SK-N-SH (cell line): ENCODE results near the gene TRIM29. TPM values are rescaled to one million over a fixed set of nuclear protein-coding genes. Genes with fewer than 3 reads are reported as not detected.

Experiments
- CTCF ChIA-PET: fragments of 300-600, 350-600 bp; formaldehyde crosslinking; extraction: SDS; loops from one replicate; lab custom pipeline; 2021; lab: Yijun Ruan, JAX
- POLR2A ChIA-PET: fragments of 350-600 bp; sonication (Branson Sonifier 250); formaldehyde crosslinking; extraction: SDS; loops from one replicate; lab custom pipeline; 2020; ENCODE audit warnings: antibody characterized with exemption, inconsistent platforms; lab: Yijun Ruan, JAX
- DNase-seq: peaks from one replicate; pipeline ENCODE4 v3.0.0; 2012
- H2AFZ ChIP-seq: fragments of 200-600 bp; sonication (generic); 2 replicates; pipeline ENCODE4 v1.8.1; 2016; ENCODE audit warnings: antibody characterized with exemption, mild to moderate bottlenecking, low read depth
- H3F3A ChIP-seq: fragments of 200-600 bp; sonication (generic); replicated peaks from 2 replicates; pipeline ENCODE3; 2016; ENCODE audit warnings: antibody characterized with exemption, mild to moderate bottlenecking; ENCODE audit not compliant: insufficient read depth
- H3K27ac ChIP-seq, 2 experiments: fragments of 200-500 bp in 1 of 2; fragments of 200-600 bp in 1 of 2; sonication (Bioruptor generic) in 1 of 2; sonication (generic), shearing (Covaris generic) in 1 of 2; 2 replicates each; pipeline versions ENCODE4 v1.5.1 to v1.6.1; 2014 to 2016; ENCODE audit warnings: low read depth in 2 of 2, inconsistent platforms in 1 of 2, low read length in 1 of 2, mild to moderate bottlenecking in 1 of 2, mixed read lengths in 1 of 2
- H3K27me3 ChIP-seq: fragments of 200-600 bp; sonication (generic), shearing (Covaris generic); 2 replicates; pipeline ENCODE4 v1.6.1; 2016; ENCODE audit warnings: mixed run types; ENCODE audit not compliant: insufficient read depth
- H3K36me3 ChIP-seq, 2 experiments: fragments of 200-500 bp in 1 of 2; fragments of 200-600 bp in 1 of 2; sonication (Bioruptor generic) in 1 of 2; sonication (generic) in 1 of 2; replicated peaks in 1 of 2; 2 replicates each; pipeline versions ENCODE3 to v1.5.1; 2014 to 2016; ENCODE audit warnings: low read length in 1 of 2, mild to moderate bottlenecking in 1 of 2; ENCODE audit not compliant: insufficient read depth in 2 of 2, control insufficient read depth in 1 of 2
- H3K4me1 ChIP-seq, 2 experiments: fragments of 200-500 bp in 1 of 2; fragments of 200-600 bp in 1 of 2; sonication (Bioruptor generic) in 1 of 2; sonication (generic), shearing (Covaris generic) in 1 of 2; 2 replicates each; pipeline versions ENCODE4 v1.5.1 to v1.6.1; 2014 to 2016; ENCODE audit warnings: low read depth in 1 of 2, low read length in 1 of 2, mixed run types in 1 of 2; ENCODE audit not compliant: insufficient read depth in 2 of 2, control insufficient read depth in 1 of 2
- H3K4me2 ChIP-seq: fragments of 200-600 bp; sonication (generic), shearing (Covaris generic); 2 replicates; pipeline ENCODE4 v1.6.1; 2017; ENCODE audit warnings: mixed run types
- H3K4me3 ChIP-seq, 2 experiments: fragments of 200-500 bp in 1 of 2; fragments of 200-600 bp in 1 of 2; sonication (Bioruptor generic) in 1 of 2; sonication (generic), shearing (Covaris generic) in 1 of 2; 2 replicates each; pipeline versions ENCODE4 v1.5.1 to v1.8.1; 2014 to 2016; ENCODE audit warnings: low read depth in 2 of 2, inconsistent platforms in 1 of 2, low read length in 1 of 2, mild to moderate bottlenecking in 1 of 2, mixed read lengths in 1 of 2, moderate library complexity in 1 of 2
- H3K79me2 ChIP-seq: fragments of 200-600 bp; sonication (generic); 2 replicates; pipeline ENCODE4 v1.8.1; 2017; ENCODE audit warnings: mild to moderate bottlenecking; ENCODE audit not compliant: insufficient read depth
- H3K9ac ChIP-seq: fragments of 200-600 bp; sonication (generic); 2 replicates; pipeline ENCODE4 v1.6.1; 2017; ENCODE audit warnings: mixed run types
- H3K9me2 ChIP-seq: fragments of 200-600 bp; sonication (generic); 2 replicates; pipeline ENCODE4 v1.6.1; 2017; ENCODE audit warnings: mixed run types
- H3K9me3 ChIP-seq: fragments of 200-600 bp; sonication (generic); 2 replicates; pipeline ENCODE4 v1.6.1; 2017; ENCODE audit warnings: mixed run types, mild to moderate bottlenecking, moderate library complexity
- H4K20me1 ChIP-seq: fragments of 200-600 bp; sonication (generic); 2 replicates; pipeline ENCODE4 v1.6.1; 2017; ENCODE audit warnings: mild to moderate bottlenecking, mixed run types; ENCODE audit not compliant: insufficient read depth
- CHD2 ChIP-seq: fragments of 150-350 bp; IDR thresholded peaks from 2 replicates; pipeline ENCODE4 v1.6.1; 2018; ENCODE audit warnings: low read length; ENCODE audit not compliant: partially characterized antibody
- ELF1 ChIP-seq: IDR thresholded peaks from 2 replicates; pipeline ENCODE4 v1.4.0; 2012
- EP300 ChIP-seq, 2 experiments: IDR thresholded peaks; 2 replicates each; pipeline versions ENCODE4 v1.4.0 to v1.6.1; 2012; ENCODE audit warnings: borderline replicate concordance in 1 of 2, low read depth in 1 of 2, low read length in 1 of 2
- FOSL2 ChIP-seq: IDR thresholded peaks from 2 replicates; pipeline ENCODE4 v1.4.0; 2012; ENCODE audit warnings: low read depth, mild to moderate bottlenecking, moderate library complexity, borderline replicate concordance
- FOXJ3 ChIP-seq: sonication (generic); formaldehyde crosslinking; IDR thresholded peaks from 2 replicates; pipeline ENCODE4 v1.5.1; 2020; ENCODE audit warnings: mild to moderate bottlenecking, missing genetic modification reagents
- GABPA ChIP-seq: IDR thresholded peaks from 2 replicates; pipeline ENCODE4 v1.4.0; 2012; ENCODE audit warnings: low read depth, mild to moderate bottlenecking
- MEF2A ChIP-seq: IDR thresholded peaks from 2 replicates; pipeline ENCODE4 v1.4.0; 2012; ENCODE audit warnings: low read depth, borderline replicate concordance
- RAD21 ChIP-seq: IDR thresholded peaks from 2 replicates; pipeline ENCODE4 v1.6.1; 2012; ENCODE audit warnings: mild to moderate bottlenecking, low read length
- RCOR1 ChIP-seq: fragments of 150-350 bp; IDR thresholded peaks from 2 replicates; pipeline ENCODE4 v1.6.1; 2017; ENCODE audit warnings: antibody characterized with exemption, low read length
- RXRA ChIP-seq: IDR thresholded peaks from 2 replicates; pipeline ENCODE4 v1.4.0; 2012; ENCODE audit warnings: low read depth, mild to moderate bottlenecking, borderline replicate concordance
- SIN3A ChIP-seq: IDR thresholded peaks from 2 replicates; pipeline ENCODE4 v1.6.1; 2012; ENCODE audit warnings: low read depth, mild to moderate bottlenecking, low read length, moderate library complexity, borderline replicate concordance
- USF2 ChIP-seq: fragments of 150-350 bp; IDR thresholded peaks from 2 replicates; pipeline ENCODE4 v1.6.1; 2017; ENCODE audit warnings: antibody characterized with exemption, low read length, low read depth, borderline replicate concordance
- WGBS: methylation state at CpG from one replicate; pipeline ENCODE4 v1.1.6; 2017; ENCODE audit warnings: low lambda C conversion rate; 5-methylcytosine and 5-hydroxymethylcytosine counted together
- polyA plus RNA-seq, 3 experiments: library from polyadenylated mRNA; depleted of rRNA; stranded (reverse); fragments of >200 nt; gene quantifications; 2 replicates each; pipeline ENCODE4 v1.2.3, GENCODE V29; 2012
- TF ChIP-seq, protein P1 (sequence below): fragments of 200-600 bp; sonication (generic); IDR thresholded peaks from 2 replicates; pipeline ENCODE4 v1.6.1; 2017; ENCODE audit warnings: antibody characterized with exemption, mild to moderate bottlenecking, moderate library complexity

The TRIM29 gene
- polyA plus RNA-seq, 1 of the 3 experiments (the other 2 are of a cell fraction): 0.03 TPM

- TF ChIP-seq USF2 (no peak), FOSL2 (no peak), MEF2A (no peak)
- TF ChIP-seq, protein P1, sequence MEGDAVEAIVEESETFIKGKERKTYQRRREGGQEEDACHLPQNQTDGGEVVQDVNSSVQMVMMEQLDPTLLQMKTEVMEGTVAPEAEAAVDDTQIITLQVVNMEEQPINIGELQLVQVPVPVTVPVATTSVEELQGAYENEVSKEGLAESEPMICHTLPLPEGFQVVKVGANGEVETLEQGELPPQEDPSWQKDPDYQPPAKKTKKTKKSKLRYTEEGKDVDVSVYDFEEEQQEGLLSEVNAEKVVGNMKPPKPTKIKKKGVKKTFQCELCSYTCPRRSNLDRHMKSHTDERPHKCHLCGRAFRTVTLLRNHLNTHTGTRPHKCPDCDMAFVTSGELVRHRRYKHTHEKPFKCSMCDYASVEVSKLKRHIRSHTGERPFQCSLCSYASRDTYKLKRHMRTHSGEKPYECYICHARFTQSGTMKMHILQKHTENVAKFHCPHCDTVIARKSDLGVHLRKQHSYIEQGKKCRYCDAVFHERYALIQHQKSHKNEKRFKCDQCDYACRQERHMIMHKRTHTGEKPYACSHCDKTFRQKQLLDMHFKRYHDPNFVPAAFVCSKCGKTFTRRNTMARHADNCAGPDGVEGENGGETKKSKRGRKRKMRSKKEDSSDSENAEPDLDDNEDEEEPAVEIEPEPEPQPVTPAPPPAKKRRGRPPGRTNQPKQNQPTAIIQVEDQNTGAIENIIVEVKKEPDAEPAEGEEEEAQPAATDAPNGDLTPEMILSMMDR: no peak
Observed at GRCh38 chr11:120130991-120131760, 6.7 kb downstream of the TRIM29 start (continued).

GRCh38 chr11:120130176-120130980 lies 7.5 kb downstream of the TRIM29 start:
- DNase-seq: no peak
- Histone ChIP-seq H3K9ac (no peak overlapping the region), H3K9me3 (no peaks in the 10 kb centered on the region), H3K4me2 (no peak overlapping the region), H4K20me1 (no peaks in the 10 kb centered on the region), H3K27me3 (no peaks in the 10 kb centered on the region; the same call in 1 of the 2 replicates), H3K36me3 (no peaks in the 10 kb centered on the region), H2AFZ (no peak overlapping the region), H3K9me2 (no peaks in the 10 kb centered on the region), H3K79me2 (no peaks in the 10 kb centered on the region), H3F3A (no peaks in the 10 kb centered on the region), H3K4me1 (peaks cover 0 to 20% of the 10 kb centered on the region in 2 experiments; a peak in 1 of 4 replicates), H3K4me3 (no peak overlapping the region), H3K27ac (no peak overlapping the region)
- ChIA-PET CTCF (interaction anchor here (1.0 to 1.4 kb wide), 3 partner anchors 22 to 792 kb away, joined by 3 to 4 read pairs (median 3); no protein-coding TSS in a partner anchor), POLR2A (no interaction called here)
- TF ChIP-seq SIN3A (no peak), RXRA (no peak), CHD2 (no peak), RCOR1 (no peak), EP300 (IDR thresholded peaks at IDR 0.05; ENCODE audit: borderline replicate concordance in 1 of 2, low read depth in 1 of 2, low read length in 1 of 2) (no peak), RAD21 (no peak), ELF1 (no peak), MEF2A (no peak), FOXJ3 (CRISPR knock-in tag) (no peak), GABPA (no peak)
- 43% methylated on average over 7 of the region's 8 CpGs for WGBS
